HG03521 (cell line): ENCODE measurements around the gene AGPAT4.
"Not testable (repeated sequence)": the region's sequence is repeated elsewhere in the genome, so short reads cannot be mapped to it uniquely, and the experiment has no call there.

ENCODE experiments used
- ATAC-seq: cut with Tn5 transposase; IDR thresholded peaks from one replicate; pipeline ENCODE4 v1.9.1; 2021; ENCODE audit warnings: mild to moderate bottlenecking, moderate library complexity; ENCODE audit not compliant: unreplicated experiment

The AGPAT4 gene

GRCh38 chr6:161230339-161230738, 43.5 kb downstream of the AGPAT4 start:
- no peak for ATAC-seq

- ATAC-seq: no peak
Measured at GRCh38 chr6:161228921-161229591, 44.8 kb downstream of the AGPAT4 start.

- ATAC-seq: no peak
Measured at GRCh38 chr6:161228096-161228495, 45.8 kb downstream of the AGPAT4 start.

GRCh38 chr6:161227004-161227960, 46.6 kb downstream of the AGPAT4 start:
- no peak for ATAC-seq

GRCh38 chr6:161226009-161226964, 47.6 kb downstream of the AGPAT4 start:
- no peak for ATAC-seq

GRCh38 chr6:161225681-161226008, 48.2 kb downstream of the AGPAT4 start:
- no peak for ATAC-seq

- ATAC-seq: not testable (repeated sequence)
Measured at GRCh38 chr6:161224951-161225680, 48.7 kb downstream of the AGPAT4 start.

- no peak for ATAC-seq
Measured at GRCh38 chr6:161223646-161224045, 50.2 kb downstream of the AGPAT4 start.

- ATAC-seq: no peak
Measured at GRCh38 chr6:161222706-161223234, 51.1 kb downstream of the AGPAT4 start.

GRCh38 chr6:161220346-161220745, 53.5 kb downstream of the AGPAT4 start:
- ATAC-seq: no peak

GRCh38 chr6:161219680-161220079, 54.2 kb downstream of the AGPAT4 start:
- no peak for ATAC-seq

GRCh38 chr6:161218222-161218621, 55.6 kb downstream of the AGPAT4 start:
- no peak for ATAC-seq

GRCh38 chr6:161217628-161218027, 56.2 kb downstream of the AGPAT4 start:
- ATAC-seq: no peak

GRCh38 chr6:161216616-161217205, 57.1 kb downstream of the AGPAT4 start:
- ATAC-seq: no peak

GRCh38 chr6:161215876-161216615, 57.8 kb downstream of the AGPAT4 start:
- ATAC-seq: no peak

- ATAC-seq: no peak
Measured at GRCh38 chr6:161215193-161215592, 58.7 kb downstream of the AGPAT4 start.

GRCh38 chr6:161214722-161215121, 59.1 kb downstream of the AGPAT4 start:
- ATAC-seq: no peak

GRCh38 chr6:161212902-161213301, 61.0 kb downstream of the AGPAT4 start:
- ATAC-seq: no peak
